Activated CD8-positive, alpha-beta memory T cell treated with anti-CD3 and anti-CD28 coated beads for 36 hours (primary cell): Measurements from ENCODE around the gene ZNF674. TPM values are rescaled to one million over a fixed set of nuclear protein-coding genes. Genes with fewer than 3 reads are reported as not detected.
"Not testable (repeated sequence)": the region's sequence is repeated elsewhere in the genome, so short reads cannot be mapped to it uniquely, and the experiment has no call there.

Source experiments
- CTCF ChIA-PET: fragments of 350-600 bp; sonication (Branson Sonifier 250); formaldehyde crosslinking; loops from one replicate; lab custom pipeline; 2021; ENCODE audit warnings: antibody characterized with exemption; lab: Charles Lee
- POLR2A ChIA-PET: fragments of 350-600 bp; sonication (Branson Sonifier 250); formaldehyde crosslinking; loops from one replicate; lab custom pipeline; 2021; ENCODE audit warnings: antibody characterized with exemption; lab: Charles Lee
- total RNA-seq, 2 experiments: library from RNA; stranded (reverse); gene quantifications; one replicate each; pipeline ENCODE4 v1.2.3, GENCODE V29; 2021

ZNF674 gene
- total RNA-seq, 2 experiments from 2014 or later = 0.84 to 0.99 TPM

- POLR2A ChIA-PET = no interaction called here
- CTCF ChIA-PET = interaction anchor here (0.9 kb wide), 1 partner anchor 14 kb away, joined by 4 read pairs; no protein-coding TSS in a partner anchor
Measured at GRCh38 chrX:46572340-46572936, 27.2 kb upstream of the ZNF674 start.

- ChIA-PET CTCF (interaction anchor here (0.9 kb wide), 1 partner anchor 15 kb away, joined by 4 read pairs; no protein-coding TSS in a partner anchor), POLR2A (no interaction called here)
Measured at GRCh38 chrX:46571423-46572339, 26.5 kb upstream of the ZNF674 start.

GRCh38 chrX:46569621-46570020 lies 24.4 kb upstream of the ZNF674 start:
- ChIA-PET POLR2A (no interaction called here), CTCF (no interaction called here)

GRCh38 chrX:46567388-46567787 lies 22.2 kb upstream of the ZNF674 start:
- POLR2A ChIA-PET = no interaction called here
- CTCF ChIA-PET = no interaction called here

- ChIA-PET CTCF (no interaction called here), POLR2A (no interaction called here)
Measured at GRCh38 chrX:46561824-46562657, 16.8 kb upstream of the ZNF674 start.

- ChIA-PET CTCF (no interaction called here), POLR2A (interaction anchor here (0.5 kb wide), 1 partner anchor 22 kb away, joined by 3 read pairs; no protein-coding TSS in a partner anchor)
Measured at GRCh38 chrX:46559062-46559461, 13.8 kb upstream of the ZNF674 start.

GRCh38 chrX:46554942-46555341 lies 9.7 kb upstream of the ZNF674 start:
- ChIA-PET POLR2A (no interaction called here), CTCF (interaction anchor here (0.7 kb wide), 1 partner anchor 251 kb away, joined by 4 read pairs; no protein-coding TSS in a partner anchor)

GRCh38 chrX:46553935-46554334 lies 8.7 kb upstream of the ZNF674 start:
- ChIA-PET CTCF (no interaction called here), POLR2A (no interaction called here)

- CTCF ChIA-PET = no interaction called here
- POLR2A ChIA-PET = no interaction called here
Measured at GRCh38 chrX:46551494-46552128, 6.4 kb upstream of the ZNF674 start.

GRCh38 chrX:46549914-46550313 lies 4.7 kb upstream of the ZNF674 start:
- POLR2A ChIA-PET = no interaction called here
- CTCF ChIA-PET = no interaction called here

- CTCF ChIA-PET = no interaction called here
- POLR2A ChIA-PET = no interaction called here
Measured at GRCh38 chrX:46547857-46548256, 2.6 kb upstream of the ZNF674 start.

GRCh38 chrX:46544527-46544926 lies 694 bp downstream of the ZNF674 start:
- CTCF ChIA-PET, POLR2A ChIA-PET: not testable (repeated sequence)

GRCh38 chrX:46543441-46543840 lies 1.8 kb downstream of the ZNF674 start:
- ChIA-PET CTCF (no interaction called here), POLR2A (no interaction called here)

GRCh38 chrX:46531442-46531841 lies 13.8 kb downstream of the ZNF674 start:
- ChIA-PET POLR2A (no interaction called here), CTCF (no interaction called here)

GRCh38 chrX:46530404-46530908 lies 14.8 kb downstream of the ZNF674 start:
- CTCF ChIA-PET, POLR2A ChIA-PET: not testable (repeated sequence)

GRCh38 chrX:46529740-46530403 lies 15.3 kb downstream of the ZNF674 start:
- CTCF ChIA-PET, POLR2A ChIA-PET: not testable (repeated sequence)

- POLR2A ChIA-PET, CTCF ChIA-PET: not testable (repeated sequence)
Measured at GRCh38 chrX:46528640-46529039, 16.6 kb downstream of the ZNF674 start.

- POLR2A ChIA-PET = no interaction called here
Measured at GRCh38 chrX:46506076-46506475, 39.1 kb downstream of the ZNF674 start.

GRCh38 chrX:46502848-46503247 lies 42.4 kb downstream of the ZNF674 start:
- POLR2A ChIA-PET = no interaction called here
- CTCF ChIA-PET = no interaction called here

More at GRCh38 chrX:46506076-46506475, 39.1 kb downstream of the ZNF674 start:
- CTCF ChIA-PET = no interaction called here
